AG09319 (cell line): ENCODE results near the gene ESYT2.

ENCODE experiments used
- DNase-seq: peaks from one replicate; pipeline ENCODE4 v3.0.0-alpha.2; 2010; ENCODE audit warnings: low read depth; ENCODE audit errors: extremely low read depth
- CTCF ChIP-seq: IDR thresholded peaks from 2 replicates; pipeline ENCODE4 v1.5.1; 2011; ENCODE audit warnings: low read depth, mild to moderate bottlenecking, inconsistent platforms, low read length, moderate library complexity

The ESYT2 gene

GRCh38 chr7:158836692-158837091 lies 7.4 kb upstream of the ESYT2 start:
- DNase-seq: no peak
- TF ChIP-seq CTCF: no peak

GRCh38 chr7:158834878-158835784 lies 5.8 kb upstream of the ESYT2 start:
- TF ChIP-seq CTCF: no peak
- no peak for DNase-seq

- TF ChIP-seq CTCF: no peak
- DNase-seq: no peak
These were observed 3.7 kb upstream of the ESYT2 start for GRCh38 chr7:158832994-158833393.

GRCh38 chr7:158831738-158832091 lies 2.4 kb upstream of the ESYT2 start:
- no peak for TF ChIP-seq CTCF
- DNase-seq: no peak

- TF ChIP-seq CTCF: no peak
- no peak for DNase-seq
These were observed 958 bp upstream of the ESYT2 start for GRCh38 chr7:158830211-158830723.

- no peak for TF ChIP-seq CTCF
- peak; percentile 53 for DNase-seq
These were observed 328 bp downstream of the ESYT2 start for GRCh38 chr7:158829021-158829341.

GRCh38 chr7:158828133-158829020 lies 932 bp downstream of the ESYT2 start:
- no peak for TF ChIP-seq CTCF
- DNase-seq: no peak
